ENCODE results near the gene SLC26A1. TPM values are rescaled to one million over a fixed set of nuclear protein-coding genes. Genes with fewer than 3 reads are reported as not detected.

Gene SLC26A1
- total RNA-seq, 4 donors from 2014 or later: not detected

GRCh38 chr4:971666-972500 is 21.3 kb downstream of the SLC26A1 start:
- WGBS, 2 donors: 40 to 42% methylated on average over 2 to 5 of the region's 24 CpGs
- H3K27ac ChIP-seq: peak overlapping the region in 3 of 4 donors; percentile 36 to 65 (median 45)
- peaks cover 20 to 48% (median 33%) of the 10 kb centered on the region in 3 donors for H3K4me1 ChIP-seq
- intact Hi-C loops (cut with DNase I): no loop called here
- H3K36me3 ChIP-seq: peaks cover 0 to 9% (median 0%) of the 10 kb centered on the region in 3 donors
- H3K27me3 ChIP-seq: no peaks in the 10 kb centered on the region
- TF ChIP-seq CTCF (IDR thresholded peaks at IDR 0.05) (no peak), POLR2A (IDR thresholded peaks at IDR 0.05) (no peak)
- H3K9me3 ChIP-seq: no peaks in the 10 kb centered on the region
- DNase-seq: no peak
- H3K4me3 ChIP-seq: peak overlapping the region; percentile 55 to 95 (median 74)

- 62 to 73% methylated on average over 3 of the region's 17 CpGs for whole genome bisulfite sequencing, 2 donors
- H3K4me3 ChIP-seq: no peak overlapping the region
- DNase-seq: no peak
These were observed 22.2 kb downstream of the SLC26A1 start for GRCh38 chr4:970854-971520.

GRCh38 chr4:970046-970745 is 23.0 kb downstream of the SLC26A1 start:
- peaks cover 0 to 26% (median 6%) of the 10 kb centered on the region in 3 donors for H3K36me3 ChIP-seq
- no peaks in the 10 kb centered on the region for H3K9me3 ChIP-seq
- no peaks in the 10 kb centered on the region for H3K27me3 ChIP-seq
- no peak overlapping the region for H3K27ac ChIP-seq
- TF ChIP-seq POLR2A (IDR thresholded peaks at IDR 0.05): no peak
- 93% methylated on average over 15 to 18 of the region's 25 CpGs for WGBS, 2 donors
- H3K4me3 ChIP-seq: no peak overlapping the region
- DNase-seq: no peak
- H3K4me1 ChIP-seq: peaks cover 20 to 48% (median 33%) of the 10 kb centered on the region in 3 donors
- intact Hi-C loops (cut with DNase I): no loop called here

More at GRCh38 chr4:970854-971520, 22.2 kb downstream of the SLC26A1 start:
- H3K36me3 ChIP-seq: peaks cover 0 to 18% (median 4%) of the 10 kb centered on the region in 3 donors
- no peaks in the 10 kb centered on the region for H3K9me3 ChIP-seq
- H3K27me3 ChIP-seq: no peaks in the 10 kb centered on the region
- intact Hi-C loops (cut with DNase I): no loop called here
- H3K4me1 ChIP-seq: peaks cover 20 to 48% (median 33%) of the 10 kb centered on the region in 3 donors
- H3K27ac ChIP-seq: no peak overlapping the region
- no peak for TF ChIP-seq CTCF (IDR thresholded peaks at IDR 0.05)
- TF ChIP-seq POLR2A (IDR thresholded peaks at IDR 0.05): no peak

GRCh38 chr4:968621-969394 is 24.4 kb downstream of the SLC26A1 start:
- Histone ChIP-seq H3K27ac (no peak overlapping the region), H3K4me3 (no peak overlapping the region), H3K36me3 (peaks cover 0 to 40% (median 6%) of the 10 kb centered on the region in 3 donors), H3K4me1 (peaks cover 20 to 42% (median 31%) of the 10 kb centered on the region in 3 donors), H3K27me3 (no peaks in the 10 kb centered on the region), H3K9me3 (no peaks in the 10 kb centered on the region)
- DNase-seq: no peak
- no peak for TF ChIP-seq POLR2A (IDR thresholded peaks at IDR 0.05)
- no peak for TF ChIP-seq CTCF (IDR thresholded peaks at IDR 0.05)
- intact Hi-C loops (cut with DNase I): no loop called here
- 20% methylated on average over 1 of the region's 23 CpGs; no CpG with 5 or more reads in 1 of the 2 donors for WGBS, 2 donors

GRCh38 chr4:968221-968620 is 25.0 kb downstream of the SLC26A1 start:
- H3K9me3 ChIP-seq: no peaks in the 10 kb centered on the region
- H3K36me3 ChIP-seq: peaks cover 0 to 41% (median 6%) of the 10 kb centered on the region in 3 donors
- no peak overlapping the region for H3K4me3 ChIP-seq
- no peaks in the 10 kb centered on the region for H3K27me3 ChIP-seq
- H3K27ac ChIP-seq: no peak overlapping the region
- H3K4me1 ChIP-seq: peaks cover 20 to 45% (median 29%) of the 10 kb centered on the region in 3 donors
- 49% methylated on average over 6 of the region's 24 CpGs; no CpG with 5 or more reads in 1 of the 2 donors for WGBS, 2 donors
- intact Hi-C loops (cut with DNase I): no loop called here
- TF ChIP-seq POLR2A (IDR thresholded peaks at IDR 0.05): no peak
- no peak for TF ChIP-seq CTCF (IDR thresholded peaks at IDR 0.05)
- no peak for DNase-seq
